GM10266 (cell line): ENCODE data around the gene CLDN10.

Experiments used
- DNase-seq: peaks from one replicate; pipeline ENCODE4 v3.0.0; 2012; ENCODE audit errors: extremely low spot score
- CTCF ChIP-seq: IDR thresholded peaks from 2 replicates; pipeline ENCODE4 v1.5.1; 2012; ENCODE audit warnings: mild to moderate bottlenecking, low read depth; ENCODE audit not compliant: control insufficient read depth, insufficient read depth; ENCODE audit errors: missing control alignments

Gene CLDN10

GRCh38 chr13:95596701-95597100 lies 44.2 kb downstream of the CLDN10 start:
- no peak for TF ChIP-seq CTCF
- no peak for DNase-seq

GRCh38 chr13:95601216-95601615 lies 48.7 kb downstream of the CLDN10 start:
- no peak for TF ChIP-seq CTCF
- DNase-seq: no peak

GRCh38 chr13:95601906-95602305 lies 49.4 kb downstream of the CLDN10 start:
- TF ChIP-seq CTCF: no peak
- no peak for DNase-seq

- no peak for DNase-seq
These were observed 51.5 kb downstream of the CLDN10 start for GRCh38 chr13:95603887-95604555.

GRCh38 chr13:95604556-95604915 lies 52.0 kb downstream of the CLDN10 start:
- no peak for TF ChIP-seq CTCF
- no peak for DNase-seq

More at GRCh38 chr13:95603887-95604555, 51.5 kb downstream of the CLDN10 start:
- no peak for TF ChIP-seq CTCF

GRCh38 chr13:95605448-95606125 lies 53.1 kb downstream of the CLDN10 start:
- TF ChIP-seq CTCF: no peak
- no peak for DNase-seq

GRCh38 chr13:95607366-95607765 lies 54.8 kb downstream of the CLDN10 start:
- TF ChIP-seq CTCF: no peak
- DNase-seq: no peak
